Ishikawa (cell line): ENCODE data around the gene KIF4B.
A peak's percentile ranks its signal among the peaks of the same experiment; 100 is the strongest.

Experiments
- CEBPB ChIP-seq: IDR thresholded peaks from 2 replicates; pipeline ENCODE4 v1.6.1; 2012
- CREB1 ChIP-seq: IDR thresholded peaks from 2 replicates; pipeline ENCODE4 v1.6.1; 2012; ENCODE audit warnings: low read depth
- EGR1 ChIP-seq: IDR thresholded peaks from 2 replicates; pipeline ENCODE4 v1.6.1; 2012
- EP300 ChIP-seq: IDR thresholded peaks from 2 replicates; pipeline ENCODE4 v1.6.1; 2012; ENCODE audit warnings: borderline replicate concordance
- FOXM1 ChIP-seq: IDR thresholded peaks from 2 replicates; pipeline ENCODE4 v1.6.1; 2012; ENCODE audit warnings: low read depth, borderline replicate concordance
- MAX ChIP-seq: IDR thresholded peaks from 2 replicates; pipeline ENCODE4 v1.6.1; 2012
- NFIC ChIP-seq: IDR thresholded peaks from 2 replicates; pipeline ENCODE4 v1.6.1; 2012
- RAD21 ChIP-seq: IDR thresholded peaks from 2 replicates; pipeline ENCODE4 v1.6.1; 2012; ENCODE audit warnings: low read depth
- REST ChIP-seq: IDR thresholded peaks from 2 replicates; pipeline ENCODE4 v1.6.1; 2012; ENCODE audit warnings: low read depth, mild to moderate bottlenecking
- TAF1 ChIP-seq: IDR thresholded peaks from 2 replicates; pipeline ENCODE4 v1.6.1; 2012; ENCODE audit warnings: low read depth, mild to moderate bottlenecking
- TCF12 ChIP-seq: IDR thresholded peaks from 2 replicates; pipeline ENCODE4 v1.6.1; 2012; ENCODE audit warnings: low read depth
- TEAD4 ChIP-seq: IDR thresholded peaks from 2 replicates; pipeline ENCODE4 v1.6.1; 2012
- USF1 ChIP-seq: IDR thresholded peaks from 2 replicates; pipeline ENCODE4 v1.6.1; 2012
- YY1 ChIP-seq: IDR thresholded peaks from 2 replicates; pipeline ENCODE4 v1.6.1; 2012; ENCODE audit warnings: low read depth
- ZBTB7A ChIP-seq: IDR thresholded peaks from 2 replicates; pipeline ENCODE4 v1.6.1; 2012; ENCODE audit warnings: low read depth

Gene KIF4B

GRCh38 chr5:155015239-155015638 lies 1.7 kb downstream of the KIF4B start:
- TF ChIP-seq TCF12 (no peak), NFIC (no peak), CREB1 (no peak), EGR1 (no peak), REST (no peak), YY1 (no peak), CEBPB (no peak), ZBTB7A (no peak), MAX (no peak), RAD21 (no peak), TAF1 (no peak), EP300 (no peak)

- TF ChIP-seq ZBTB7A: no peak
These were observed 4.1 kb downstream of the KIF4B start for GRCh38 chr5:155017610-155018009.

- no peak for TF ChIP-seq YY1
- no peak for TF ChIP-seq RAD21
- no peak for TF ChIP-seq MAX
- no peak for TF ChIP-seq TCF12
These were observed 6.2 kb downstream of the KIF4B start for GRCh38 chr5:155019601-155020226.

GRCh38 chr5:155021842-155022241 lies 8.3 kb downstream of the KIF4B start:
- TF ChIP-seq USF1 (peak; percentile 70), RAD21 (no peak), EGR1 (no peak), CREB1 (no peak), YY1 (no peak), TAF1 (no peak)

- TF ChIP-seq YY1: no peak
- TF ChIP-seq CREB1: no peak
- no peak for TF ChIP-seq MAX
- no peak for TF ChIP-seq TCF12
- TF ChIP-seq EGR1: no peak
- TF ChIP-seq NFIC: no peak
- no peak for TF ChIP-seq EP300
- no peak for TF ChIP-seq TAF1
- TF ChIP-seq CEBPB: no peak
- no peak for TF ChIP-seq RAD21
- TF ChIP-seq USF1: no peak
- no peak for TF ChIP-seq FOXM1
- TF ChIP-seq TEAD4: no peak
- no peak for TF ChIP-seq REST
- no peak for TF ChIP-seq ZBTB7A
These were observed 9.8 kb downstream of the KIF4B start for GRCh38 chr5:155023320-155023719.

GRCh38 chr5:155024015-155024414 lies 10.5 kb downstream of the KIF4B start:
- TF ChIP-seq RAD21 (no peak), FOXM1 (no peak), EP300 (no peak), MAX (no peak), CREB1 (no peak), TEAD4 (no peak), USF1 (no peak), NFIC (no peak), CEBPB (no peak), TAF1 (no peak), TCF12 (no peak), REST (no peak), ZBTB7A (no peak), YY1 (no peak), EGR1 (no peak)
